GM15510 (cell line): ENCODE measurements around the gene PIH1D2.

ENCODE experiments used
- POLR2A ChIP-seq: IDR thresholded peaks from 3 replicates; pipeline ENCODE4 v1.6.1; 2011; ENCODE audit warnings: borderline replicate concordance; ENCODE audit not compliant: insufficient read length; ENCODE audit errors: extremely low read depth

PIH1D2 gene

GRCh38 chr11:112073941-112074811, at the start of gene PIH1D2, which contains the start of gene NKAPD1:
PIH1D2 (minus strand) TSS chr11:112074017; CDS start chr11:112073174, 843 bp downstream.
NKAPD1 (plus strand) TSS chr11:112074299; CDS start chr11:112075575, 1,276 bp downstream.
- TF ChIP-seq POLR2A, result peak; percentile 54

GRCh38 chr11:112123129-112123528, 49.3 kb upstream of the PIH1D2 start:
- TF ChIP-seq POLR2A, result no peak

GRCh38 chr11:112121981-112122615, 48.3 kb upstream of the PIH1D2 start:
- TF ChIP-seq POLR2A, result no peak

- TF ChIP-seq POLR2A, result no peak
Measured at GRCh38 chr11:112118176-112118575, 44.4 kb upstream of the PIH1D2 start.

GRCh38 chr11:112115386-112115785, 41.6 kb upstream of the PIH1D2 start:
- TF ChIP-seq POLR2A, result no peak

GRCh38 chr11:112114460-112114859, 40.6 kb upstream of the PIH1D2 start:
- no peak for TF ChIP-seq POLR2A

- no peak for TF ChIP-seq POLR2A
Measured at GRCh38 chr11:112113539-112114457, 40.0 kb upstream of the PIH1D2 start.

GRCh38 chr11:112106070-112106469, 32.3 kb upstream of the PIH1D2 start:
- TF ChIP-seq POLR2A, result no peak

- TF ChIP-seq POLR2A, result no peak
Measured at GRCh38 chr11:112103446-112103845, 29.6 kb upstream of the PIH1D2 start.

- no peak for TF ChIP-seq POLR2A
Measured at GRCh38 chr11:112100462-112100861, 26.6 kb upstream of the PIH1D2 start.

- no peak for TF ChIP-seq POLR2A
Measured at GRCh38 chr11:112097734-112098528, 24.1 kb upstream of the PIH1D2 start.

GRCh38 chr11:112096194-112096593, 22.4 kb upstream of the PIH1D2 start:
- TF ChIP-seq POLR2A, result no peak

- no peak for TF ChIP-seq POLR2A
Measured at GRCh38 chr11:112087212-112087611, 13.4 kb upstream of the PIH1D2 start.
